OCI-LY3 (cell line): ENCODE measurements around the gene FIZ1.

Experiments
- H2AFZ ChIP-seq: fragments of 200-600, 300-600 bp; shearing (Covaris generic); 2 replicates; pipeline ENCODE4 v1.6.0; 2014; ENCODE audit warnings: antibody characterized with exemption, low read depth, low read length
- H3K27ac ChIP-seq: fragments of 200-600, 300-600 bp; sonication (generic); 2 replicates; pipeline ENCODE4 v1.5.1; 2014; ENCODE audit warnings: mild to moderate bottlenecking, low read length, moderate library complexity, mixed read lengths
- H3K27me3 ChIP-seq: fragments of 200-600, 300-600 bp; sonication (generic); 2 replicates; pipeline ENCODE4 v1.6.1; 2014; ENCODE audit warnings: low read depth, low read length, mixed read lengths
- H3K36me3 ChIP-seq: fragments of 200-600, 300-600 bp; sonication (generic); replicated peaks from 2 replicates; pipeline ENCODE3; 2014; ENCODE audit warnings: low read depth, low read length, mixed read lengths
- H3K4me1 ChIP-seq: fragments of 300-600, 200-600 bp; sonication (generic); 2 replicates; pipeline ENCODE4 v1.6.1; 2014; ENCODE audit warnings: low read length, mixed read lengths
- H3K4me2 ChIP-seq: fragments of 200-600, 300-600 bp; sonication (generic); 2 replicates; pipeline ENCODE4 v1.6.1; 2014; ENCODE audit warnings: low read length, mixed read lengths
- H3K4me3 ChIP-seq: fragments of 300-600, 200-600 bp; sonication (generic); 2 replicates; pipeline ENCODE4 v1.5.1; 2014; ENCODE audit warnings: antibody characterized with exemption, mild to moderate bottlenecking, low read length, moderate library complexity
- H3K79me2 ChIP-seq: fragments of 300-600, 200-600 bp; shearing (Covaris generic); 2 replicates; pipeline ENCODE4 v1.6.1; 2014; ENCODE audit warnings: mild to moderate bottlenecking, low read length, mixed read lengths
- H3K9ac ChIP-seq: fragments of 300-600, 200-600 bp; shearing (Covaris generic); 2 replicates; pipeline ENCODE4 v1.6.0; 2014; ENCODE audit warnings: mild to moderate bottlenecking, low read length, moderate library complexity
- H3K9me3 ChIP-seq: fragments of 200-600, 300-600 bp; shearing (Covaris generic); 2 replicates; pipeline ENCODE4 v1.6.1; 2014; ENCODE audit warnings: low read length, mixed read lengths; ENCODE audit not compliant: insufficient read depth
- H4K20me1 ChIP-seq: fragments of 200-600, 300-600 bp; sonication (generic); 2 replicates; pipeline ENCODE4 v1.6.1; 2016; ENCODE audit warnings: low read length, mixed read lengths; ENCODE audit not compliant: insufficient read depth
- EZH2phosphoT487 ChIP-seq: fragments of 200-600 bp; shearing (Covaris generic); IDR thresholded peaks from 2 replicates; pipeline ENCODE4 v1.6.1; 2018; ENCODE audit warnings: antibody characterized with exemption, mixed run types, low read depth
- TF ChIP-seq, protein P1 (sequence below): fragments of 200-600, 300-600 bp; sonication (generic); IDR thresholded peaks from 2 replicates; pipeline ENCODE4 v1.5.1; 2014; ENCODE audit warnings: antibody characterized with exemption, low read length, low read depth

FIZ1 gene

DNA sequence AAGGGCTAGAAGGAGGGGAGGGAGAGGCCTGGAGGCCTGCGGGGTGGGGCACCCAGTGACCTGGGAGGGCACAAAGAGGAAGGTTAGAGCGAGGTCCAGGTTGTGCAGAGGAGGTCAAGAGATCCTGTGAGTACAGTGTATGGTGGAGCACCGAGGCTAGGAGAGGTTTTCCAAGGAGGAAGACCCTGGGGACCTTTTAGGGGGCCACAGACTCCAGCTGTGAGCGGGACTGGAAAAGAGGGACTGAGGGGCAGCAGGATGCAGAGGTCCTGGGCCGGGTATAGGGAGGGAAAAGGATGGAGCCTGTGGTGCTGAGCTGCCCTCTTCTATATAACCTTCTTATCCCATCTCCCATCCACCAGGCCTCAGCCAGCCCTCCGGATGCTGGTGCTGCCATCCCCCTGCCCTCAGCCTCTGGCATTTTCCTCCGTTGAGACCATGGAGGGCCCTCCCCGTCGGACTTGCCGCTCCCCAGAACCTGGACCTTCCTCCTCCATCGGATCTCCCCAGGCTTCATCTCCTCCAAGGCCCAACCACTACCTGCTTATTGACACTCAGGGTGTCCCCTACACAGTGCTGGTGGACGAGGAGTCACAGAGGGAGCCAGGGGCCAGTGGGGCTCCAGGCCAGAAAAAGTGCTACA is 45.0 kb upstream of the FIZ1 start:
- no peaks in the 10 kb centered on the region for H3K27me3 ChIP-seq
- H3K4me2 ChIP-seq: peak overlapping the region; percentile 84
- H3K36me3 ChIP-seq: peaks cover 10% of the 10 kb centered on the region
- H3K79me2 ChIP-seq: peaks cover 81% of the 10 kb centered on the region
- peaks cover 39% of the 10 kb centered on the region for H3K4me1 ChIP-seq
- TF ChIP-seq EZH2phosphoT487: no peak
- TF ChIP-seq, protein P1, sequence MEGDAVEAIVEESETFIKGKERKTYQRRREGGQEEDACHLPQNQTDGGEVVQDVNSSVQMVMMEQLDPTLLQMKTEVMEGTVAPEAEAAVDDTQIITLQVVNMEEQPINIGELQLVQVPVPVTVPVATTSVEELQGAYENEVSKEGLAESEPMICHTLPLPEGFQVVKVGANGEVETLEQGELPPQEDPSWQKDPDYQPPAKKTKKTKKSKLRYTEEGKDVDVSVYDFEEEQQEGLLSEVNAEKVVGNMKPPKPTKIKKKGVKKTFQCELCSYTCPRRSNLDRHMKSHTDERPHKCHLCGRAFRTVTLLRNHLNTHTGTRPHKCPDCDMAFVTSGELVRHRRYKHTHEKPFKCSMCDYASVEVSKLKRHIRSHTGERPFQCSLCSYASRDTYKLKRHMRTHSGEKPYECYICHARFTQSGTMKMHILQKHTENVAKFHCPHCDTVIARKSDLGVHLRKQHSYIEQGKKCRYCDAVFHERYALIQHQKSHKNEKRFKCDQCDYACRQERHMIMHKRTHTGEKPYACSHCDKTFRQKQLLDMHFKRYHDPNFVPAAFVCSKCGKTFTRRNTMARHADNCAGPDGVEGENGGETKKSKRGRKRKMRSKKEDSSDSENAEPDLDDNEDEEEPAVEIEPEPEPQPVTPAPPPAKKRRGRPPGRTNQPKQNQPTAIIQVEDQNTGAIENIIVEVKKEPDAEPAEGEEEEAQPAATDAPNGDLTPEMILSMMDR: no peak
- H3K9ac ChIP-seq: peak overlapping the region; percentile 92
- no peak overlapping the region for H2AFZ ChIP-seq
- peak overlapping the region; percentile 86 for H3K4me3 ChIP-seq
- H4K20me1 ChIP-seq: no peaks in the 10 kb centered on the region
- H3K27ac ChIP-seq: peak overlapping the region; percentile 84
- H3K9me3 ChIP-seq: no peaks in the 10 kb centered on the region

DNA sequence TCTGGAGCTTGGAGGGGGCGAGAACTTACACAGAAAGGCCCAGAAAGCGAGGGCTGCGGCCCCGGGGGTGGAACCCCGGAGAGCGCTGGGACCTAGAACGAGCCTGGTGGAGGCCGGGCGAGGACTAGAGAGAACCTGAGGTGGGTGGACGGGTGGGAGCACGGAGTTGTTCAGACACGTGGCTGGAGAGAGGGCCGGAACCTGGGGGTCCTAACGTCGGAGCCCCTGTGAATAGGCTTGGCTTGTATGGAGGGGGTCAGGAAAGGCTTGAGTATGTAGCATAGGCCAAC is 44.5 kb upstream of the FIZ1 start:
- H3K4me1 ChIP-seq: peaks cover 36% of the 10 kb centered on the region
- H3K79me2 ChIP-seq: peaks cover 83% of the 10 kb centered on the region
- no peaks in the 10 kb centered on the region for H3K9me3 ChIP-seq
- peak overlapping the region; percentile 86 for H3K4me3 ChIP-seq
- peaks cover 10% of the 10 kb centered on the region for H3K36me3 ChIP-seq
- no peaks in the 10 kb centered on the region for H4K20me1 ChIP-seq
- no peak overlapping the region for H2AFZ ChIP-seq
- peak overlapping the region; percentile 92 for H3K9ac ChIP-seq
- TF ChIP-seq EZH2phosphoT487: no peak
- TF ChIP-seq, protein P1: no peak
- peak overlapping the region; percentile 84 for H3K4me2 ChIP-seq
- H3K27me3 ChIP-seq: no peaks in the 10 kb centered on the region
- peak overlapping the region; percentile 84 for H3K27ac ChIP-seq

DNA sequence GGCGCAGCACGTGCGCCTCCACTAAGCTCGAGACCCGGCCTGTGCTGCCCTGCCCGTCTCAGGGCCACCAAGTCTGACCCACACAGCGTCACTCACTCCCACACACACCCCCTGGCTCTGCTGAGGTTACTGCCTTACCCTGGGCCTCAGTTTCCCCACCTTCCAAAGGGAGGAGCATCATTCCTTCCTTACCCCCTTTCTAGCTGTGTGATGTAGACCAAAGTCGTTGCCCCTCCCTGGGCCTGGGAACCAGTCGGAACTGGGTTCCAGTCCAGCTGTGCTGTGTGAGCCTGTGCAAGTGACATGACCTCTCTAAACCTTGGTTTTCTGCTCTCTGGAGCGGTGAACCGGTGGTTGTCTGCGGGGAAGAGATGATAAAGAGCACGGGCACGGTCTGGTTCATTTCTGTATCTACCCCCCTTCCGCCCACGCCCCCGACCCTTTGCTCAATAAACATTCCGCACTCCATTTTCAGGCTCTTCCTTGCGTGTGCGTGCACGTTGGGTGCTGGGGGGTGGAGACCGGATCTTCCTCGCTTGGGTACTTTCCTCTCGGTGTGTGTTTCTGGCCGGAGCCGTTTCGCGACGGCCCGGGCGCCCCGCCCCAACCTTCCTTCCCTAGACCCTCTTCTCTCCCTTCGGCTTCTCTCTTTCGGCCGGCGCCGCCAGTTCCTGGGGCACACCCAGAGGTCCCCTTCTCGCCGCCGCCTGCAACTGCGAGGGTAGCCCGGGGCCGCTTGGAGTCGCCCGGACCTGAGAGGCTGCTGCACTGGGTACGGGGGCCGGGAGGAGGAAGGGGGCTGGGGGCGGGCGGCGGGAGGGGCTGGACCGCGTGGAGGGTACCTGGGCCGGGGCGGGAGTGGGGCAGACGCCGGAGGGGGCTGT is 43.9 kb upstream of the FIZ1 start, which contains the start of gene ZNF581:
Gene ZNF581, plus strand, starts transcription at position 647 of the 884 bp plus-strand sequence. CDS start 923 bp downstream, outside the sequence.
- peak within 1 kb of the TSS; percentile 92 for H3K9ac ChIP-seq
- no peaks in the 10 kb centered on the region for H4K20me1 ChIP-seq
- H3K9me3 ChIP-seq: no peaks in the 10 kb centered on the region
- H2AFZ ChIP-seq: no peak within 1 kb of the TSS
- H3K36me3 ChIP-seq: peaks cover 13% of the 10 kb centered on the region
- H3K4me3 ChIP-seq: peak within 1 kb of the TSS; percentile 86
- peaks cover 81% of the 10 kb centered on the region for H3K79me2 ChIP-seq
- H3K4me1 ChIP-seq: peaks cover 32% of the 10 kb centered on the region
- no peaks in the 10 kb centered on the region for H3K27me3 ChIP-seq
- H3K4me2 ChIP-seq: peak within 1 kb of the TSS; percentile 84
- no peak for TF ChIP-seq EZH2phosphoT487
- TF ChIP-seq, protein P1: no peak
- H3K27ac ChIP-seq: peak within 1 kb of the TSS; percentile 84
